Brain microvascular endothelial cell (primary cell): Measurements from ENCODE around the gene OR6B2.
A peak's percentile ranks its signal among the peaks of the same experiment; 100 is the strongest.

Experiments used
- DNase-seq: peaks from one replicate; pipeline ENCODE4 v3.0.0-alpha.2; 2020
- H3K27ac ChIP-seq: fragments of 250-450 bp; sonication (Bioruptor Pico); 2 replicates; pipeline ENCODE4 v1.5.1; 2020; ENCODE audit warnings: mild to moderate bottlenecking, moderate library complexity
- H3K27me3 ChIP-seq: fragments of 250-450 bp; sonication (Bioruptor Pico); replicated peaks from 2 replicates; pipeline ENCODE4 v1.5.1; 2020; ENCODE audit warnings: mild to moderate bottlenecking
- H3K36me3 ChIP-seq: fragments of 250-450 bp; sonication (Bioruptor Pico); replicated peaks from 2 replicates; pipeline ENCODE4 v1.5.1; 2020; ENCODE audit warnings: mild to moderate bottlenecking
- H3K4me3 ChIP-seq: 2 replicates; pipeline ENCODE4 v1.5.1; 2011; ENCODE audit warnings: low read depth, mild to moderate bottlenecking, control low read depth, low read length, moderate library complexity
- in situ Hi-C: cut with HindIII; loops from 2 replicates; pipeline ENCODE4 v1.10.0; 2017; ENCODE audit warnings: low sequenced_read_pairs, low pct_ligation_motif_present
- TF ChIP-seq, protein P1 (sequence below): IDR thresholded peaks from 2 replicates; pipeline ENCODE4 v1.5.1; 2011; ENCODE audit warnings: low read depth, mild to moderate bottlenecking, moderate library complexity, low read length, control low read depth, inconsistent platforms; ENCODE audit errors: missing control alignments

OR6B2 gene

DNA sequence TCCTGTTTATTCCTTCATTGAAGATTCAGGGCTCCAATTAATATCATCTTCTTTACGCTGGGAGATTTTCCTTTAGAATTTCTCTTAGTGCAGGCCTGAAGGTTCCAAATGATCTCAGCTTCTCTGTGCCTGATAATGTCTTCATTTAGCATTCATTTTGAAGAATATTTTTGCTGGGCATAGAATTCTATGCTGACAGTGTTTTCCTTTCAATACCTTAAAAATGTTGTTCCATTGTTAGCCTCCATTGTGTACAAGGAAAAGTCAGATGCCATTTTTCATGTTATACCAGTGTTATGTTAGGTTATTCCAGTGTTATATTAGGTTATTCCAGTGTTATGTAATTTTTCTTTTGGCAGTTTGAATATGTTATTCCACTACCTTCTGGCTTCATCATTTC lies 38.0 kb upstream of the OR6B2 start:
- Histone ChIP-seq H3K36me3 (no peaks in the 10 kb centered on the region), H3K27ac (no peak overlapping the region), H3K27me3 (no peaks in the 10 kb centered on the region), H3K4me3 (no peak overlapping the region)
- in situ Hi-C loops = no loop called here
- DNase-seq = no peak
- TF ChIP-seq, protein P1, sequence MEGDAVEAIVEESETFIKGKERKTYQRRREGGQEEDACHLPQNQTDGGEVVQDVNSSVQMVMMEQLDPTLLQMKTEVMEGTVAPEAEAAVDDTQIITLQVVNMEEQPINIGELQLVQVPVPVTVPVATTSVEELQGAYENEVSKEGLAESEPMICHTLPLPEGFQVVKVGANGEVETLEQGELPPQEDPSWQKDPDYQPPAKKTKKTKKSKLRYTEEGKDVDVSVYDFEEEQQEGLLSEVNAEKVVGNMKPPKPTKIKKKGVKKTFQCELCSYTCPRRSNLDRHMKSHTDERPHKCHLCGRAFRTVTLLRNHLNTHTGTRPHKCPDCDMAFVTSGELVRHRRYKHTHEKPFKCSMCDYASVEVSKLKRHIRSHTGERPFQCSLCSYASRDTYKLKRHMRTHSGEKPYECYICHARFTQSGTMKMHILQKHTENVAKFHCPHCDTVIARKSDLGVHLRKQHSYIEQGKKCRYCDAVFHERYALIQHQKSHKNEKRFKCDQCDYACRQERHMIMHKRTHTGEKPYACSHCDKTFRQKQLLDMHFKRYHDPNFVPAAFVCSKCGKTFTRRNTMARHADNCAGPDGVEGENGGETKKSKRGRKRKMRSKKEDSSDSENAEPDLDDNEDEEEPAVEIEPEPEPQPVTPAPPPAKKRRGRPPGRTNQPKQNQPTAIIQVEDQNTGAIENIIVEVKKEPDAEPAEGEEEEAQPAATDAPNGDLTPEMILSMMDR = no peak

DNA sequence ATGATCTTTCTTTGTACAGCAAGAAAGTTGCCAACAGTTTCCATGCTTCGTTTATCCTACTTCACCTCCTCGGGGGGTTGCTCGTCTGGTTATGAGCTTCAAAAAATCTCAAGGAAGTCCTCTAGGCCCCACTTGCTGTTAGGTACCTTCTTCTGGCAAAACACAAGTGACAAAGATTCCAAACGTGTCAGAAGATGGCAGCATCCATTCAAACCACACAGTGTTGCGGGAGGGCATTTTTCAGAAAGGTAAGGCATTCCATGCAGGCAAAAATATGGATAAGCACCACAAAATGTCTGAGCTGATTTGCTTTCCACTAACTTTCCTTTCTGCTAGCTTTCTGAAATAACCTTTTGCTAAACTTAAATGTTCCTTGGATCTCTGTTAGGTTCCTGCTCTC lies 36.3 kb upstream of the OR6B2 start:
- in situ Hi-C loops = no loop called here
- TF ChIP-seq, protein P1 = no peak

DNA sequence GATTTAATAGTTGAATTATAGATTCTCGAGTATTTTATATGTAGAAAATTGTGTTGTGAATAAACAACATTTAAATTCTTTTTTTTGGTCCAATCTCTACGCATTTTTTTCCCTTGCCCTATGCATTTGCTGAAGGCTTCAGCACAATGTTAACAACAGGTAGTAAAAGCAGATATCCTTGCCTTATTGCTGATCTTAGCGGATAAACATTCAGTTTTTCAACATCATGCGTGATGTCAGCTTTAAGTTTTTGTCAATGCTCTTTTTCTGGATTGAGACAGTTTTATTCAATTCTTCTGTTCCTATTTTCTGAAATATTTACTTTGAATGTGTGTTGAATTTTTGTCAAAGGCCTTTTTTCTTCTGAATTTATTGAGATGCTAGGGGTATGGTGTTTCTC lies 34.7 kb upstream of the OR6B2 start:
- in situ Hi-C loops = no loop called here
- no peaks in the 10 kb centered on the region for H3K36me3 ChIP-seq
- H3K27ac ChIP-seq = no peak overlapping the region
- TF ChIP-seq, protein P1 = no peak
- H3K4me3 ChIP-seq = no peak overlapping the region
- no peak for DNase-seq
- H3K27me3 ChIP-seq = no peaks in the 10 kb centered on the region

More for the DNA sequence above, 36.3 kb upstream of the OR6B2 start:
- Histone ChIP-seq H3K27me3 (no peaks in the 10 kb centered on the region), H3K36me3 (no peaks in the 10 kb centered on the region), H3K27ac (no peak overlapping the region), H3K4me3 (no peak overlapping the region)
- no peak for DNase-seq

DNA sequence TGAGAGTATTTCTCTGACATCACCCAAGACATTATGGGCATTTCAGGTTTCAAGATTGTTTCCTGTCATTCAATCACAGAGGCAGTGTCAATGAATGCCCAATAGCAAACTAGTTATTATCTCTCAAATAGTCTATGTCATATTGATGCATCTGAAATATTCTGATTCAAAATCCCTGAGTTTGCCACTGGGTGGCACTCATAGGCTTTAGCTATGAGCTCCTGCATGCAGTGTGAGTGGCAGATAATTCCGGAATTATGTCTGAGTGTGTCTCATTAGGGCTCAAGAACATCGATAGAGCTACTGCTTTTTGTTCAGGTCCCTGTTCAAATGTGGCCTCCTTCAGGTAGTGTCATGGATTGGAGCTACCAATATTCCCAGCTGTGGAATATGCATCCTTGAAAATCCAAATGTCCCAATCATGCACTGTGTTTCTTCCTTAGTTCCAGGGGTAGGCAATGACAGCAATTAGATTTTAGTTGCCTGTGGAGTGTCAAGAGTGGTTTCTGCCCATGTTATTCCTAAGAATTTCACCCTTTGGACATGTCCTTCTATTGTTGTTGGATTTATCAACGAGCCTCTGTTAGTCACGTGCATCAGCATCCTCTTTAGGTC lies 30.9 kb upstream of the OR6B2 start:
- Histone ChIP-seq H3K4me3 (no peak overlapping the region), H3K36me3 (no peaks in the 10 kb centered on the region), H3K27ac (no peak overlapping the region), H3K27me3 (no peaks in the 10 kb centered on the region)
- in situ Hi-C loops = no loop called here
- TF ChIP-seq, protein P1 = peak; percentile 70
- peak; percentile 65 for DNase-seq

DNA sequence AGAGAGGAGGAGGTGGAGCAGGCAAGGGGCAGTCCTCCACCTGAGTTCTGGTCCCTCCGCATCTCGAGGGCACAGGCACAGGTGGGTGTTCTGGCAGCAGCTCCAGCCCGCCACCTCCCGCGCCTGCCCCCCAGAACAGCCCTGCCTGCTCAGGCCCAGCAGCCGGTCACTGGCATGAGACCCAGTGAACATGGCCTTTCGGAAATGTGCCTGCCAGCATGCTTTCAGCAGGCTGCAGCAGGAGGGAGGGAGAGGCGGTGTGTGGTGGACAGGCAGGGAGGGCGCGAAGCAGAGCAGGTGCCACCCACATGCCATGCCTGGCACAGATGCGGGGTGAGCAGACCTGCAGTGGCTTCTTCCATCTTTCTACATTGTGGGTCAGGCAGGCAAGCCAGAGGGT lies 26.4 kb upstream of the OR6B2 start:
- no peaks in the 10 kb centered on the region for H3K36me3 ChIP-seq
- H3K27me3 ChIP-seq = peaks cover 2% of the 10 kb centered on the region
- no peak for DNase-seq
- H3K4me3 ChIP-seq = no peak overlapping the region
- no peak overlapping the region for H3K27ac ChIP-seq
- in situ Hi-C loops = no loop called here
- TF ChIP-seq, protein P1 = no peak
